Measurements from ENCODE around the gene VPS13D.
"Not testable (repeated sequence)": the region's sequence is repeated elsewhere in the genome, so short reads cannot be mapped to it uniquely, and the experiment has no call there.

VPS13D gene

GRCh38 chr1:12518931-12519692, 289.3 kb downstream of the VPS13D start:
- peak; percentile 45 for DNase-seq (ENCODE audit: low spot score)

GRCh38 chr1:12519693-12520364, 290.0 kb downstream of the VPS13D start:
- DNase-seq (ENCODE audit: low spot score) = no peak

- DNase-seq (ENCODE audit: low spot score) = no peak
Observed at GRCh38 chr1:12521096-12521495, 291.3 kb downstream of the VPS13D start.

- not testable (repeated sequence) for DNase-seq (ENCODE audit: low spot score)
Observed at GRCh38 chr1:12522780-12523179, 292.9 kb downstream of the VPS13D start.

GRCh38 chr1:12524266-12524665, 294.4 kb downstream of the VPS13D start:
- DNase-seq (ENCODE audit: low spot score) = no peak

- no peak for DNase-seq (ENCODE audit: low spot score)
Observed at GRCh38 chr1:12525311-12526181, 295.7 kb downstream of the VPS13D start.

- no peak for DNase-seq (ENCODE audit: low spot score)
Observed at GRCh38 chr1:12527564-12527963, 297.7 kb downstream of the VPS13D start.

GRCh38 chr1:12528021-12528852, 298.4 kb downstream of the VPS13D start:
- DNase-seq (ENCODE audit: low spot score) = no peak

GRCh38 chr1:12529640-12530174, 299.9 kb downstream of the VPS13D start:
- DNase-seq (ENCODE audit: low spot score) = no peak

- no peak for DNase-seq (ENCODE audit: low spot score)
Observed at GRCh38 chr1:12530462-12531178, 300.8 kb downstream of the VPS13D start.

- no peak for DNase-seq (ENCODE audit: low spot score)
Observed at GRCh38 chr1:12531179-12531499, 301.3 kb downstream of the VPS13D start.

- DNase-seq (ENCODE audit: low spot score) = no peak
Observed at GRCh38 chr1:12532405-12533315, 302.8 kb downstream of the VPS13D start.

- no peak for DNase-seq (ENCODE audit: low spot score)
Observed at GRCh38 chr1:12536023-12536639, 306.3 kb downstream of the VPS13D start.

- no peak for DNase-seq (ENCODE audit: low spot score)
Observed at GRCh38 chr1:12537294-12537693, 307.5 kb downstream of the VPS13D start.

GRCh38 chr1:12537906-12538461, 308.2 kb downstream of the VPS13D start:
- no peak for DNase-seq (ENCODE audit: low spot score)

GRCh38 chr1:12538536-12538935, 308.7 kb downstream of the VPS13D start:
- DNase-seq (ENCODE audit: low spot score) = not testable (repeated sequence)

- no peak for DNase-seq (ENCODE audit: low spot score)
Observed at GRCh38 chr1:12539320-12539704, 309.5 kb downstream of the VPS13D start.

- DNase-seq (ENCODE audit: low spot score) = no peak
Observed at GRCh38 chr1:12539705-12540579, 310.1 kb downstream of the VPS13D start.

Measured in globus pallidus (tissue), 1 donor.